Measurements from ENCODE around the gene NPAS3.

- TF ChIP-seq CTCF (IDR thresholded peaks at IDR 0.05) (no peak), POLR2A (IDR thresholded peaks at IDR 0.05) (no peak), POLR2AphosphoS5 (IDR thresholded peaks at IDR 0.05) (no peak), EP300 (IDR thresholded peaks at IDR 0.05) (no peak)
These were observed 466.4 kb downstream of the NPAS3 start for GRCh38 chr14:33404964-33405574.

Data from sigmoid colon (tissue), 4 donors.